HG03432 (cell line): ENCODE results near the gene PPL.

Source experiments
- ATAC-seq: cut with Tn5 transposase; IDR thresholded peaks from one replicate; pipeline ENCODE4 v1.9.1; 2021; ENCODE audit warnings: mild to moderate bottlenecking, moderate library complexity; ENCODE audit not compliant: unreplicated experiment

The PPL gene

DNA sequence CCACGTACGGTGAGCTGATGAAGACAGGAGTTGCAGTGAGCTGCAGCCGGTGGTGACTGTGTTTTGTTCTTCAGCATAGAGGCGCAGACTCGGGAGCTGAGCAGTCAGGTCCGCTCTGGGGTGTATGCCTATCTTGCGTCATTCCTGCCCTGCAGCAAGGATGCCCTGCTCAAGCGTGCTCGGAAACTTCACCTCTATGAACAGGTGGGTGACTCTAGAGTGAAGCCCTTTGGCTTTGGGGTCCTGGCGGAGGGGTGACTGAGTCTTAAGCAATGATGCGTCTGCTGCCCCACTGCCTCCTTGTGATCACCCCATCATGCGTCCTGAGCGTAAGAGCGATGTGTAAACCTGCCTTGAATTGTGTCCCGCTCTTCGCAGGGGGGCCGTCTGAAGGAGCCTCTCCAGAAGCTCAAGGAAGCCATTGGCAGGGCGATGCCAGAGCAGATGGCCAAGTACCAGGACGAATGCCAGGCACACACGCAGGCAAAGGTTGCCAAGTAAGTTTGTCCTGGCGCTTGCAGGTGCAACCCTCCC is 66.7 kb downstream of the PPL start:
- ATAC-seq = no peak

DNA sequence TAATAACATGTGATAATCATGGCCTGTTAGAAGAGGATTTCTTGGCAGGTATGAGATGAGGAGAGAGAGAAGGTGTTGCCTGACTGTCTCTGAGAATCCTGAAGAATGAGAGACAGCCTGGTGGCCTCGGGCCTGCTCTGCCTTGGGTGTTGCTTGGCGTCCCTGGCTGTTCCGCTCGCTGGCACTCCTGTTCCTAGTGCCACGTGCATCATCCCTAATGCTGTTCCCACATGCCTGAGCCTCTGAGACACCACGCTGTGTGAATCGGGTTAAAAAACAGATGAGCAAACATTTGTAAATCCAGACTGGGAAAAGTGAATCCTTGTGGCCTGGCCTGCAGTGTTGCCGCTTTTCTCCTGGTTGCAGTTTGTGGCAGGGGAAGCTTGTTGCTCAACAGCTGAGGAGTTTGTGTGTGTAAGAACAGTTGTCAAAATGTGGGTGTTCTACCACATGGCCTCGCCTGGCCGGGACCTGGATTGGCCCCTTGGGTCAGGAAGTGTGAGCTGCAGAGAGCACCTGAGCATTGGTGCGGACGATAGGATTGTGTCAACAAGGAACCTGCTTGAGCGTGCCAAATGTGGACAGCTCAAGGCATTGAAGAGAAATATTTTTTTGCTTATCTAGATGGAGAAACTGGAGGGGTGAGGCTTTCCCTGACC is 67.7 kb downstream of the PPL start:
- ATAC-seq = no peak

DNA sequence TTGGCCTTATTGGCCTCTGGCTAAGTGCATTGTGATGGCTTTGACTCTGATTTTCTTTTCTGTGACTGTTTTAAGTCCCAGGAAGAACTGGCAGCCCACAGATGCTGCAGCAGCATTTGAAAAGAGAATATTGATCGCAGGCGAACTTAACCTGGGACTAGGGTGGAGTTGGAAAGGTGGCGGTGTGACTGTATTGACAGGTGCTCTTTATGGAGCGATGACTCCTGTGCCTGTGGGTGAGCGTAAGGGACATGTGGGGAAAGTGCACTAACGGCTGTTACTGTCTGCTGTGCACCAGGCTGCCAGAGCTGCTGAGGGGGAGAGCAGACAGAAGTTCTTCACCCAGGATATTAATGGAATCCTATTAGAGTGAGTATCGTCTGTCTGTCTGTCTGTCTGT is 68.4 kb downstream of the PPL start:
- no peak for ATAC-seq

DNA sequence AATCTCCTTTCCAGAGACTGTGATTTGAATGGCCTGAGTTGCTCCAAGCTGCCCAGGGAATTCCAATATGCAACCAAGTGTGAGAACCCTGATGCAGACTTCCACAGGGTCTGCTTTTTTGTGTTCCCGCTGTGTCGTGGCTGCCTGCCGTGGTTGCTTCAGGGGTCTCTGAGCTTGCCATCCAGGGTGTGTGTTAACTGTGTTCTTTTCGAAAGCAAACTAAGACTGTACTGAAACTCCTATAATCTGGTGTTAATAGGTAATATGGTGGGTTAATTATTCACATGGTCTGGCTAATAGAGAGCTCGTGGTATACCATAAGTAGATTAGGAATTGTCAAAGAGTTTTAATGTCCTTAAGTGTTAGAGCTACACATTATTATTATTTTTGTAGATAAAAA is 68.9 kb downstream of the PPL start:
- ATAC-seq = no peak

DNA sequence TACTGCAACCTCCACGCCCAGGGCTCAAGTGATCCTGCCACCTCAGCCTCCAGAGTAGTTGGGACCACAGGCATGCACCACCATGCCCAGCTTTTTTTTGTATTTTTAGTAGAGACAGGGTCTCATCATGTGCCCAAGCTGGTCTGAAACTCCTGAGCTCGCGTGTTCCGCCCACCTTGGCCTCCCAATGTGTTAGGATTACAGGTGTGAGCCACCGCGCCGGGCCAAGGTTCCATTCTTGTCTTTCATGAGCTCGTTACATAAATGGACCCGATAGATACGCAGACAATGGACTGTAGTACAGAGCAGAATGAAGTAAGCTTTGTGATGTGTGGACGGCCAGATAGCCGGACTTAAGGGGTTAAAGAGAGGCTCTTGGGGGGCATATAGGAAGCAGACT is 70.4 kb downstream of the PPL start:
- ATAC-seq = no peak

DNA sequence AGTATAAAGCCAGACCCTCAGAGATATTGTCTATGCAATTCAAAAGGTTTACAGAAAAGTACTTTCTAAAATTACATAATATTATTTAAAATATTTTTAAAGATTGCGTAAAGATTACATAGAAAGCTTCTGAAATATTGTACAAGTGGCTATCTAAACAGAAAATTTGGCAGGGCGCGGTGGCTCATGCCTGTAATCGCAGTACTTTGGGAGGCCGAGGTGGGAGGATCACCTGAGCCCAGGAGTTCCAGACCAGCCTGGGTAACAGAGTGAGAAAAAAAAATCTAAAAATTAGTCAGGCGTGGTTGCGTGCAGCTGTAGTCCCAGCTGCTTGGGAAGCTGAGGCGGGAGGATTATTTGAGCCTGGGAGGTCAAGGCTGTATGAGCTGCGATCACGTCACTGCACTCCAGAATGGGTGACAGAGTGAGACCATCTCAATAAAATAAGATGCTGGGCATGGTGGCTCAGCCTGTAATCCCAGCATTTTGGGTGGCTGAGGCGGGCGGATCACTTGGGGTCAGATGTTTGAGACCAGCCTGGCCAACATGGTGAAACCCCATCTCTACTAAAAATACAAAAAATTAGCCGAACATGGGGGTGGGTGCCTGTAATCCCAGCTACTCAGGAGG is 71.6 kb downstream of the PPL start:
- no peak for ATAC-seq

DNA sequence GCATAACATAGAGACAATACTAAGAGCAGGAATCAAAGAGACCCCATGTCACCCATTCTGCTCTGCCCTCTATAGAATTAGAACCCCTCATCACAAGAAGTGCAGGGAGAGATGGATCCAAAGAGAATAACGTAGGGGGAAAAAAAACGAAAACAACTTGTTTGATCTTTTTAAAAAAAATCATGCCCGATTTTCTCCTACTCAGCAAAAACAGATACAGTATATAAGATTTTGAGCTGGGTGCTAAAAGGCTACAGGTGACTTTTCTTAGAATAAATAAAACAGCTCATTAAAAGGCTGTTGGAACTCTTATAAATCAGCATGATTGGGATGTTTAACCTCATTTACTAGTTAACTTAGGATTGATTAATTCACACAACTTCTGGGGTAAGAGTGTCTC is 72.2 kb downstream of the PPL start:
- ATAC-seq = no peak

DNA sequence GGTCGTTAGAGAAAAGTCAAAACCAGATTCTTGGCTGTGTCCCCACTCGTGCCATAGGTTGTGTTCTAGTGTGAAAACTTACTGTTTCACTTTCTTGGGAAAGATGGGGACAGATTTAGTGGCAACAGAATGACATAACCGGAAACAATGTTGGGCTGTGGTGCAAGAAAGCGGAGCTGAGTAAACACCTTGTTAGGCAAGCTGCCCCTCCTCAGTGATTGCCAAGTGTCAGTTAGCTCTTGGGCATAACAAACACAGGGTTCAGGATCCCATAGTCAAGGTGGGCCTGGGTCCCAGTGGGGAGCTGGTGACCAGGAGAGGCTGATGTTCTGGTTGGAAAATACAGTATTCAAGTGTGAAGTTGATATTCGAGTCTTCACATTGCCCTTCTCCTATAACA is 74.3 kb downstream of the PPL start:
- no peak for ATAC-seq

DNA sequence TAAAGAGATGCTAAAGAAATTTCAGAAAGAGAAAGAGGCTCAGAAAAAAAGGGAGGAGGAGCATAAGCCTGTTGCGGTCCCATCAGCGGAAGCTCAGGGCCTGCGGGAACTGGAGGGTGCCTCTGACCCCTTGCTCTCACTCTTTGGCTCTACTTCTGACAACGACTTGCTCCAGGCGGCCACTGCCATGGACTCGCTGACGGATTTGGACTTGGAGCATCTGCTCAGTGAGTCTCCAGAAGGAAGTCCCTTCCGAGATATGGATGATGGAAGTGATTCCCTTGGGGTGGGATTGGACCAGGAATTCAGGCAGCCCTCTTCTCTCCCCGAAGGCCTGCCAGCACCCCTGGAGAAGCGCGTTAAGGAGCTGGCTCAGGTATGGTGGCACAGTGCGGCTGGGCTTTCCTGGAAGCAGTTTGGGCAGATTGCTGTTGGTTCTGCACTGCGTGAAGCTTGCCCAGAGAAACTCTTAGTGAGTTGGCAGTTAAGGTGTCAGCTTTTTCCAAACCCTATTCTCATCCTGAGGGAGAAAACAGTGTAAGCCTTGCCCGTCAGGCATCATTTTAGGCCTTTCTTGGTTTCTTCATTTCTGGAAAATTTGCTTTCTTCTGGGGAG is 76.1 kb downstream of the PPL start:
- no peak for ATAC-seq

DNA sequence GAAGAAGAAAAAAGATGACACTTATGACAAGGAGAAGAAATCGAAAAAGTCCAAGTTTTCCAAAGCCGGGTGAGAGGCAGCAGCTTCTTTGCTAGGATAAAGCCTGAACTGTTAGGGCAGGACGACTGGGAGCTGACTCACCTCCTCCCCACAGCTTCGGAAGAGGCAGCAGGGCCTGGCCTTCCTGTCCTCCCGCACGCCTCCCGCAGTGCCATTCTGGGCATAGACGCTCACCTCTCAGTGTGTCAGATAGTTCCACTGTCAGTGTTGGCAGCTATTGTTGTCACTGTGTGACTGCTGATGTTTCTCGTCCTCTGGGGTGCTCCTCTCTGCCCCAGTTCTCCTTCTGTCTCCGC is 77.1 kb downstream of the PPL start:
- no peak for ATAC-seq

DNA sequence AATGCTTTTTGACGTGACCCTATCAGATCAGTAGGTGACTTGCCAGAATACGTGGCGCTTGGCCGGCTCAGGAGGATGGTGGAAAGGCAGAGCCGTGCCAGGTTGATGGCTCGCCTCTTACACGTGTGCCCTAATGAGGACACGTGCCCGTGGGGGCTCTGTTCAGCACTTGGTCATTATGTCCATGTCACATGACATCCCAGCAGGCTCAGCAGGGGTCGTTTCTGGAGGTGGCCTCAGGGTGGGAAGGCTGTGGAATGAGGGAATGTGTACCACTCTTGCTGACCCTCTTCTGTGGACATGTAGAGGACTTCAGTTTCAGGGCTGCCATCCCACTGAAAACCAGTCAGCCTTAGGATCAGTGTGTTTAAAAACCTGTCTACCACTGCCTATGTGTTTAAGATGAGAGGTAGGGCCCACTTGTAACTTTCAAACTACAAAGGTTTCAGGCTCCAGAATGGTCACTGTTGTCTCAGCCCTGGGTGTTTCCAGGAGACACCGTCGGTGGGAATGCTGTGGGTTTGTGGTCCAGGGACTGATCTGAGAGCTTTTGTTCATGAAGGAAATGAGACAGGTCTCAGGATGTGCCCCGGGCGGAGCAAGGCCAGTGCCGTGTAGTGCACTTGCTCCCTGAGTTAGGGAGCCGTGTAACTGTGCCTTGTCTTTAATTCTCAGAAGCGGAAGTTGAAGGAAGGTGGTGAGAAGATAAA is 77.6 kb downstream of the PPL start:
- ATAC-seq = no peak

DNA sequence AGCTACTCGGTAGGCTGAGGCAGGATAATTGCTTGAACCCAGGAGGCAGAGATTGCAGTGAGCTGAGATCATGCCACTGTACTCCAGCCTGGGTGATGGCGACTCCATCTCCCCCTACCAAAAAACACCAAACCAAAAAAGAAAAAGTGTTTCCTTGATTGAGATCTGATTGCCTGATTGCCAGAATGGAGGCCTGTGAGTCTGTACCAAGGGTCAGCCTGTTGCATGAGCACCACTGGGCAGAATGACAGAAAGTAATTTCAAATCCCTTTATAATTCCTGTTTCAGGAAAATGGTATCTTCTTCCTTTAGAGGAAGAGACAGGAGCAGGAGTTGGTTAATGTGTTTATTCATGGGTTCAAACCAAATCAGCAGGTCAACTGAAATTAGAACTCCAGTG is 81.1 kb downstream of the PPL start:
- no peak for ATAC-seq

DNA sequence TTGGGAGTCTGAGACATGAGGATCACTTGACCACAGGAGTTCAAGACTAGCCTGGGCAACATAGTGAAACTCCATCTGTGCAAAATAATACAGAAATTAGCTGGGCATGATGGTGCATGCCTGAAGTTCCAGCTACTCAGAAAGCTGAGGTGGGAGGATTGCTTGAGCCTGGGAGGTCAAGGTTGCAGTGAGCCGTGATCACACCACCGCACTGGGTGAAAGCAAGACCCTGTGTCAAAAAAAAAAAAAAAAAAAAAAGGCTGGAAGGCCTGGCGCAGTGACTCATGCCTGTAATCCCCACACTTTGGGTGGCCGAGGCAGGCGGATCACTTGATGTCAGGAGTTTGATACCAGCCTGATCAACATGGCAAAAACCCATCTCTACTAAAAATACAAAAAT is 81.6 kb downstream of the PPL start:
- ATAC-seq = no peak

DNA sequence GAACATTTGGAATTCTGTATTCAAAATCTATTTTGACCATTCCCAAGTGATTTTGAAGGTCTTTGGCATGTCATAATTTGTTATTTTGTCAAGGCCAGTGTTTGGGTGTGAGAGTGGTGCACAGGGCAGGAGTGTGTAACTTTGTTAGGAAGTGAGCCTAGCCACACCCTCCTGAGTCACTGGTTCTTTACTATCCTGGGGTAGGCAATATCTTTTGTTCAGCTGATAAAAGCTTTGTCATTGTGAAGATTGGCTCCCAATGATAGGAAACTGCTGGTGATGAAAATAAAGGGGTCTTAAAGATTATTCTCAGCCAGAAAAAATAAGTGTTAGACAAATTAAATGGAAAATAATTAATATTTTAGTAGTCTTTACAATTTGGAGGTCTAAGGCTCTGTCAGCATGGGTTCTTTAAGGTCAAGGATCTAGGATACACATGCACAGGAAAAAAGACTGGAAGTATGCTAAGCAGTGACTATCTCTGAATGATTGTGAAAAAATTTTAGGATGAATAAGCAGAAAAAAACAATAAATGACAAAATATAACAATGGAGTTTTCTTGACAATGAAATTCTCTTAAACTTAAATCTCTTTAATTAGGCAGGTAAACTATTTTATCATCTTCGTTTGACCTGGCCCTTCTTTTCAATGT is 84.6 kb downstream of the PPL start:
- ATAC-seq = no peak

DNA sequence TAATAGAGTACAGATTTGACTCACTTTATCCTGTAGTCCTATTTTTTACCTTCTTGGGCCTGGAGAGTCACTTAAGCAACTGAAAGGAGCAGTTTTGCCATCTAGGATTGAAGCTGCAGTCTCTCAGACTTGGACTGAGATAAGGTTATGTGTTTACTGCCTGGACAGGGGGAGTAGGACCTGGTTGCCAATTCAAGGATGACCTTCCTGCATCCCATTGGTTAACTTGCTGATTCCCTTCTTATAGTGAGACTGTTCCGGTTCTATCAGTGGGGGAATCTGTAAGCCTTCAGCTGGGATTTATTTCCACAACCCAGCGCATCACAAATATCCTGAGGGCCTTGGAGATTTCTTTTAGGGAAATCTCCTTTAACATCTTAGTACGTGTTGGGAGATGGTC is 86.7 kb downstream of the PPL start:
- no peak for ATAC-seq

DNA sequence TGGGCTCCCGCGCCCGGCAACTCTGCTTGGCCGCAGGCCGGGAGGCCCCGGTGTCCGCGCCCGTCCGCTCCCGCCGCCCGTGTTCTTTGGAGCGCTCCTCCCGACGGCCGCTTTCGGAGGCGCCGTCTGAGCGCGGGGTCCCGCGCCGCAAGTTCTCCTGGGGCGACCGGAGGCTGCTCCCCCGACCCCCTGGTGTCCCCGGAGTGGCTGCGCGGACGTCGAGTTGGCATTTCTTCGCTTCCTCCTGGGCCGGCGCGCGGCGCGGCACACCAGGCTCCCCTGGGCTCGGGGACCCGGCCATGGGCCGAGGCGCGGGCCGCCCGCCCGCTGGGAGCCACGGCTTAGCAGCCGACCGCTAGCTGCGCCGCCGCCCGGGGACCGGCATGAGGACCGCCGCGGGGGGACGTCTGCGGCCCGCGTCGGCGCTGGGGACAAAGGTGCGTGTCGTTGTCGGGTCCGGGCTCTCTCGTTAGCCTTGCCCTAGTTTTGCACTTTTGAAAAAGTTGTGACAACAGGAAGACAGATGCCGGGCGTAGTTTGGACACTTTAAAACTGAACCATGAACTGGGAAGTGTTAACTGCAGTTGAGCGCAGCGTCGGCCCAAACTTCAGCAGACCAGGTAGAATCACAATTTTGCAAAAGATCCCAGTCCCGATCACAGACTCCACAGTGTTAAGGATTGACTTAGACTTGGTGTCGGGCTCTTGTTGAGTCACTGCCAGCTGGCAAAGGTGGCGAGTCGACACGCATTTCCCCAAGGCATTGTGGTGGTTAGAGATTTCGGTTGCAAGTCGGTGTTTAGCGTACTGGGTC is 89.0 kb downstream of the PPL start:
- peak; percentile 25 for ATAC-seq

DNA sequence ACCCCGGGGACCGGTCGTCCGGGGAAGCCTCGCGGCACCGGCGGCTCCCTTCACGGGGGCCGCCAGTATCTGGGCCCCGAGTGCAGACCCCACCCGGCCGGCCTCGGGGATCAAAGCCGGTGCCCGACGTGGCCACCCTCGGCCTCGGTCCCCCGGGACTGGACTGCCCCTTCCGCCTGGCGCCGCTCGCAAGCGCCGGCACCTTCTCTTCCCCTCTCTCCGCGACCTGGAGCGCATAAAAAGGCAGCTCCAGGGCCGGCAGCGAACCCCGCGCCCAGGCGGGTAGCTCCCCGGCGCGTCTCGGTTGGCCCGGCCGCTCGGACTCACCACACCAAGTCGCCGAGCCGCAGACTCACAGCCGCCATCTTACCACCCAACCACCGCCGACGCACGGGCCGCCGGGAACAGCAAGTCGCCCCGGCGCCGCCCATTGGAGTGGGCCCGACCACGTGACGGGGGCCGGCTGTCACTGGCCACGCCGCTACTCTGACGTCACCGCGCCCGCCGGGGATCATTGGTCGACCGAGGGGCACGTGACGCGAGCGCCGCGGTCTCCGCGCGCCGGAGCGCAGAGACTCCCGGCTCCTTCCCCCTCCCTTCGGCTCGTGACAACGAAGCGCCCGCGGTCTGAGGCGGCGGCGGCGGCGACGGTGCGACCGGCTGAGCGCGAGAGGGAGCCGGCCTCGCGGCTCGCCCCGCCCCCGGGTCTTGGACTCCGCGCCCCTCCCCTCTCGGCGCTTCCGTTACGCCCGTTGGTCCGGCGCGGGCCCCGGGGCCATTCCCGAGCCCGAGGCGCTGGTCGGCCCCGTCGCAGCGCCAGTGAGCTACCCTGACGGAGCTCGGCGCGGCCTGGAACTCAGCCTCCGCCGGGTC is 89.8 kb downstream of the PPL start, which contains the start of the genes GLYR1 and UBN1:
Gene GLYR1, minus strand, starts transcription at position 388 of the 873 bp plus-strand sequence. Its CDS starts 23 bp downstream, at position 365.
Gene UBN1, plus strand, starts transcription at position 581 of the 873 bp plus-strand sequence. CDS start 5,437 bp downstream, outside the sequence.
- ATAC-seq = peak; percentile 90

DNA sequence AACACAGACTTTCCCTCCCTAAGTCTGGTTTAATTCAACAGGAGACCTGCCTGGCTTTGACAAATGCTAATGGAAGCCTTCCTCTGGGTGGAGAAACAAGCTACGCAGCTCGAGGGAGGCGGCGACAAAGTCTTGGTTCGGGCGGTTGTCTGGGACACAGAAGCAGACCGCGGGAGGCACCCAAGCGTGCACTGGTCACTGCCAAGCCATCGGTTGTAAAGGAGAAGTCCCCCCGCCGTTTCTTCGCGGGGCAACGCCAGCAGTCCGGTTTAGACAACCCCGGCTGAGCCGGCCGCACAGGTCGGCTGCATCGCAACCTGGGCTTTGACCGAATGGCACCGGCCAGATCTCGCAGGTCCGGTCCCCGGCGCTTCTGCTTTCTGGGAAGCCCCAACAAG is 90.4 kb downstream of the PPL start:
- peak; percentile 20 for ATAC-seq

DNA sequence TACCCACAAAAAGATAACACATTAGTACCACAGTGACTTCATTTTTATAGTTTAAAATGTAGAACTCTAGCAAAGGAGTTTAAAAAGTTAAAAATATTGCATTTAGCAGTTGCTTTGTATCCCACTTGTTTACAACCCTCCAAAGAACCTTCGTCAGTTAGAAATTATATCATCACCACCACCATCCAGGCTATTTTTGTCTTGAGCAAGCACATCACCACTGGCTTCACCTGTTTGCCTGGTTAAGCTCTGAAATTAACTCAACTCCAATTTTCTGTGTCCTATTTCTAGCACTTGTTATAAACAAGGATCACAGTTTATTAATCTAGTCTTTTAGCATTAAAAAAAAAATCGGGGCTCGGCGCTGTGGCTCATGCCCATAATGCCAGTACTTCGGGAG is 96.0 kb downstream of the PPL start:
- ATAC-seq = no peak
